ENCODE results near the gene ALPG.
"Not testable (repeated sequence)": the region's sequence is repeated elsewhere in the genome, so short reads cannot be mapped to it uniquely, and the experiment has no call there.

Gene ALPG

DNA sequence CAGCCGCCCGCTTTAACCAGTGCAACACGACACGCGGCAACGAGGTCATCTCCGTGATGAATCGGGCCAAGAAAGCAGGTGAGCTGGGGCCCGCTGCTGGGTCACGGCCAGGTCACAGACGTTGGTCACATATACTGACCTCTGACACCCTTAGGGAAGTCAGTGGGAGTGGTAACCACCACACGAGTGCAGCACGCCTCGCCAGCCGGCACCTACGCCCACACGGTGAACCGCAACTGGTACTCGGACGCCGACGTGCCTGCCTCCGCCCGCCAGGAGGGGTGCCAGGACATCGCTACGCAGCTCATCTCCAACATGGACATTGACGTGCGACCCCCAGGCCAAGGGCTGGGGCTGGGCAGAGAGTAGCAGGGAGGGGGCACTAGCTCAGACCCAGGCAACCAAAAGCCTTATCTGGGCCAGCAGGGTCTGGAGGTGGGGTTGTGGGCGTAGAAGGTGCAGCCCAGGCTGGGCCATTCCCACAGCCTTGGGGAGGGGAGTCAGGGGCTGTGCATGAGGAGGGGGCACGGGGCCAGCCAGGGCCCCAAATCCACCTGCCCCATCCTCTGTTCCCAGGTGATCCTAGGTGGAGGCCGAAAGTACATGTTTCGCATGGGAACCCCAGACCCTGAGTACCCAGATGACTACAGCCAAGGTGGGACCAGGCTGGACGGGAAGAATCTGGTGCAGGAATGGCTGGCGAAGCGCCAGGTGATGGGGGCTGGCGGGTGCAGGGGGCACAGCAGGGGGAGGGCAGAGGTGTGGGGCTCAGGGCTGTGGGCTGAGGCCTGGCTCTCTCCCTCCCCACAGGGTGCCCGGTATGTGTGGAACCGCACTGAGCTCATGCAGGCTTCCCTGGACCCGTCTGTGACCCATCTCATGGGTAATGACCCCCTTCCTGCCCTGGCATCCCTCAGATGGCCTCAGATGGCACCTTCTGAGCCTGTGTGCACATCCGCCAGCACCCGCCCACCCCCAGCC, 26.7 kb upstream of the ALPG start:
- no CpG with 5 or more reads among the region's 41 CpGs for WGBS, 2 donors (ENCODE audit: extremely low coverage in 2 of 2, insufficient read length in 2 of 2, insufficient replicate concordance in 1 of 2)
- peaks cover 0 to 21% (median 19%) of the 10 kb centered on the region in 3 experiments for H3K27me3 ChIP-seq (ENCODE audit: control insufficient read depth in 3 of 3, insufficient read depth in 3 of 3, low read depth in 1 of 3, low read length in 3 of 3)
- H2BK12ac ChIP-seq (ENCODE audit: low read length): not testable (repeated sequence)

DNA sequence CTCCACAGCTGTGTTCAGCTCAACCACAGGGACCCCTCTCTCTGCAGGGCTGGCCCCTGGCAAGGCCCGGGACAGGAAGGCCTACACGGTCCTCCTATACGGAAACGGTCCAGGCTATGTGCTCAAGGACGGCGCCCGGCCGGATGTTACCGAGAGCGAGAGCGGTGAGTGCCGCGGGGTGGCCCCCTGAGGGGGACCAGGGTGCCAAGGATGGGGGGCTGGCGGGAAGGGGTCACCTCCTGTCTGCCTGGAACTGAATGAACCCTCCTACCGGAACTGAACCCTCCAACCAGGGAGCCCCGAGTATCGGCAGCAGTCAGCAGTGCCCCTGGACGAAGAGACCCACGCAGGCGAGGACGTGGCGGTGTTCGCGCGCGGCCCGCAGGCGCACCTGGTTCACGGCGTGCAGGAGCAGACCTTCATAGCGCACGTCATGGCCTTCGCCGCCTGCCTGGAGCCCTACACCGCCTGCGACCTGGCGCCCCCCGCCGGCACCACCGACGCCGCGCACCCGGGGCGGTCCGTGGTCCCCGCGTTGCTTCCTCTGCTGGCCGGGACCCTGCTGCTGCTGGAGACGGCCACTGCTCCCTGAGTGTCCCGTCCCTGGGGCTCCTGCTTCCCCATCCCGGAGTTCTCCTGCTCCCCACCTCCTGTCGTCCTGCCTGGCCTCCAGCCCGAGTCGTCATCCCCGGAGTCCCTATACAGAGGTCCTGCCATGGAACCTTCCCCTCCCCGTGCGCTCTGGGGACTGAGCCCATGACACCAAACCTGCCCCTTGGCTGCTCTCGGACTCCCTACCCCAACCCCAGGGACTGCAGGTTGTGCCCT, 25.2 kb upstream of the ALPG start:
- not testable (repeated sequence) for DNase-seq (ENCODE audit: low spot score); H3K79me1 ChIP-seq (ENCODE audit: low read depth, low read length); H3K4ac ChIP-seq (ENCODE audit: low read length); H4K91ac ChIP-seq (ENCODE audit: low read depth, low read length, poor library complexity); H3K14ac ChIP-seq (ENCODE audit: low read length); H3K27ac ChIP-seq (replicated peaks; ENCODE audit: low read length); H4K8ac ChIP-seq (ENCODE audit: low read depth, low read length); H2BK120ac ChIP-seq (ENCODE audit: low read depth, low read length); H2AFZ ChIP-seq (ENCODE audit: low read length); H3K9ac ChIP-seq (ENCODE audit: low read depth, low read length, poor library complexity); H3K9me3 ChIP-seq (replicated peaks in 1 of 2; ENCODE audit: control insufficient read depth in 2 of 2, insufficient read depth in 1 of 2, low read depth in 1 of 2, low read length in 2 of 2); H3K4me2 ChIP-seq (ENCODE audit: insufficient read depth, low read length, poor library complexity, severe bottlenecking); H2BK12ac ChIP-seq (ENCODE audit: low read length); H2BK5ac ChIP-seq (ENCODE audit: low read length); H2BK15ac ChIP-seq (ENCODE audit: low read length); H3K36me3 ChIP-seq (replicated peaks in 1 of 2; ENCODE audit: control insufficient read depth in 2 of 2, insufficient read depth in 2 of 2, low read length in 2 of 2); H3K4me1 ChIP-seq (ENCODE audit: control insufficient read depth in 2 of 2, insufficient read depth in 1 of 2, low read depth in 1 of 2, low read length in 2 of 2)
- peaks cover 7 to 33% (median 25%) of the 10 kb centered on the region in 3 experiments for H3K27me3 ChIP-seq (ENCODE audit: control insufficient read depth in 3 of 3, insufficient read depth in 3 of 3, low read depth in 1 of 3, low read length in 3 of 3)
- H3K23ac ChIP-seq (ENCODE audit: low read depth, low read length, poor library complexity): peak overlapping the region; percentile 95
- H3K4me3 ChIP-seq (ENCODE audit: low read length in 2 of 2): peak overlapping the region in 1 of 2 donors; percentile 11
- peak overlapping the region; percentile 40 for H2AK5ac ChIP-seq (ENCODE audit: low read depth, low read length)
- WGBS, 2 donors (ENCODE audit: extremely low coverage in 2 of 2, insufficient read length in 2 of 2, insufficient replicate concordance in 1 of 2): no CpG with 5 or more reads among the region's 59 CpGs
- peak overlapping the region; percentile 64 for H3K18ac ChIP-seq (ENCODE audit: low read length)

More for the DNA sequence above, 26.7 kb upstream of the ALPG start:
- H2BK15ac ChIP-seq (ENCODE audit: low read length); H3K9me3 ChIP-seq (replicated peaks in 1 of 2; ENCODE audit: control insufficient read depth in 2 of 2, insufficient read depth in 1 of 2, low read depth in 1 of 2, low read length in 2 of 2); H4K8ac ChIP-seq (ENCODE audit: low read depth, low read length); H2BK120ac ChIP-seq (ENCODE audit: low read depth, low read length); DNase-seq (ENCODE audit: low spot score); H2AFZ ChIP-seq (ENCODE audit: low read length); H3K4me2 ChIP-seq (ENCODE audit: insufficient read depth, low read length, poor library complexity, severe bottlenecking); H2AK5ac ChIP-seq (ENCODE audit: low read depth, low read length); H3K79me1 ChIP-seq (ENCODE audit: low read depth, low read length); H3K23ac ChIP-seq (ENCODE audit: low read depth, low read length, poor library complexity); H3K4ac ChIP-seq (ENCODE audit: low read length); H2BK5ac ChIP-seq (ENCODE audit: low read length); H3K27ac ChIP-seq (replicated peaks; ENCODE audit: low read length); H3K9ac ChIP-seq (ENCODE audit: low read depth, low read length, poor library complexity); H3K36me3 ChIP-seq (replicated peaks in 1 of 2; ENCODE audit: control insufficient read depth in 2 of 2, insufficient read depth in 2 of 2, low read length in 2 of 2); H3K4me3 ChIP-seq (ENCODE audit: low read length in 2 of 2); H4K91ac ChIP-seq (ENCODE audit: low read depth, low read length, poor library complexity); H3K4me1 ChIP-seq (ENCODE audit: control insufficient read depth in 2 of 2, insufficient read depth in 1 of 2, low read depth in 1 of 2, low read length in 2 of 2): not testable (repeated sequence)
- Histone ChIP-seq H3K14ac (ENCODE audit: low read length) (peak overlapping the region; percentile 94), H3K18ac (ENCODE audit: low read length) (peak overlapping the region; percentile 76)

DNA sequence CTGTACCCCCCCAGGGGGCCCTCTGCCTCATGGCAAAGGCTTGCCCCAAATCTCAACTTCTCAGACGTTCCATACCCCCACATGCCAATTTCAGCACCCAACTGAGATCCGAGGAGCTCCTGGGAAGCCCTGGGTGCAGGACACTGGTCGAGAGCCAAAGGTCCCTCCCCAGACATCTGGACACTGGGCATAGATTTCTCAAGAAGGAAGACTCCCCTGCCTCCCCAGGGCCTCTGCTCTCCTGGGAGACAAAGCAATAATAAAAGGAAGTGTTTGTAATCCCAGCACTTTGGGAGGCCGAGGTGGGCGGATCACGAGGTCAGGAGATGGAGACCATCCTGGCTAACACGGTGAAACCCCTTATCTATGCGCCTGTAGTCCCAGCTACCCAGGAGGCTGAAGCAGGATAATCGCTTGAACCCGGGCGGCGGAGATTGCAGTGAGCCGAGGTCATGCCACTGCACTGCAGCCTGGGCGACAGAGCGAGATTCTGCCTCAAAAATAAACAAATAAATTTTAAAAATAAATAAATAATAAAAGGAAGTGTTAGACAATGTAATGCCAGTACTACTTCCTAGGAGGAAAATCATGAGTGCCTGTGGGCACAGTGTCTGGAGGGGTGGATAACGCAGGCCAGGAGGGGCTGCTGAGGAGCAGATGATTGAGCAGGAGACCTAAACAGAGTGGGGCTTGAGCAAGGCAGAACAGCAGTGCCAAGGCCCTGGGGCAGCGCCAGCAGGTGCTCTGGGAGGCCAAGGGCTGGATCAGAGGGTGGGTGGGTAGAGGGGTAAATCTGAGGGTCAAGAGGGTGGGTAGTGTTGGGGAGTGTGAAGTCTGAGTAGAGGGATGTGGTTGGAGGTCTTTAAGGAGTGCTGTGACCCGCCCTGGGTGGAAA, 24.1 kb upstream of the ALPG start:
- Histone ChIP-seq H3K79me1 (ENCODE audit: low read depth, low read length) (no peaks in the 10 kb centered on the region), H3K4ac (ENCODE audit: low read length) (no peak overlapping the region), H4K8ac (ENCODE audit: low read depth, low read length) (no peak overlapping the region), H3K27ac (replicated peaks; ENCODE audit: low read length) (no peak overlapping the region), H3K23ac (ENCODE audit: low read depth, low read length, poor library complexity) (no peak overlapping the region), H3K9ac (ENCODE audit: low read depth, low read length, poor library complexity) (no peak overlapping the region), H2BK5ac (ENCODE audit: low read length) (no peak overlapping the region), H2BK12ac (ENCODE audit: low read length) (no peak overlapping the region), H3K4me3 (ENCODE audit: low read length in 2 of 2) (no peak overlapping the region), H3K9me3 (replicated peaks in 1 of 2; ENCODE audit: control insufficient read depth in 2 of 2, insufficient read depth in 1 of 2, low read depth in 1 of 2, low read length in 2 of 2) (peaks cover 0 to 4% of the 10 kb centered on the region in 2 donors), H2BK120ac (ENCODE audit: low read depth, low read length) (no peak overlapping the region), H3K27me3 (ENCODE audit: control insufficient read depth in 3 of 3, insufficient read depth in 3 of 3, low read depth in 1 of 3, low read length in 3 of 3) (peaks cover 18 to 45% (median 35%) of the 10 kb centered on the region in 3 experiments), H4K91ac (ENCODE audit: low read depth, low read length, poor library complexity) (no peak overlapping the region), H2AFZ (ENCODE audit: low read length) (no peak overlapping the region), H3K36me3 (replicated peaks in 1 of 2; ENCODE audit: control insufficient read depth in 2 of 2, insufficient read depth in 2 of 2, low read length in 2 of 2) (no peaks in the 10 kb centered on the region), H2BK15ac (ENCODE audit: low read length) (no peak overlapping the region), H3K4me2 (ENCODE audit: insufficient read depth, low read length, poor library complexity, severe bottlenecking) (no peak overlapping the region), H2AK5ac (ENCODE audit: low read depth, low read length) (peak overlapping the region; percentile 40), H3K4me1 (ENCODE audit: control insufficient read depth in 2 of 2, insufficient read depth in 1 of 2, low read depth in 1 of 2, low read length in 2 of 2) (peaks cover 0 to 7% of the 10 kb centered on the region in 2 donors), H3K14ac (ENCODE audit: low read length) (peak overlapping the region; percentile 8), H3K18ac (ENCODE audit: low read length) (no peak overlapping the region)
- no CpG with 5 or more reads among the region's 18 CpGs for WGBS, 2 donors (ENCODE audit: extremely low coverage in 2 of 2, insufficient read length in 2 of 2, insufficient replicate concordance in 1 of 2)
- no peak for DNase-seq (ENCODE audit: low spot score)

Measured in neuronal stem cell (in vitro differentiated cells).